CD14-positive monocyte (primary cell): ENCODE measurements around the gene EPHA6. TPM values are rescaled to one million over a fixed set of nuclear protein-coding genes. Genes with fewer than 3 reads are reported as not detected.

ENCODE experiments used
- DNase-seq, 3 donors: peaks; one replicate each; pipeline ENCODE4 v3.0.0-alpha.2; 2011 to 2022
- H2AFZ ChIP-seq: 2 replicates; pipeline ENCODE4 v1.6.0; 2012; ENCODE audit warnings: mild to moderate bottlenecking, low read depth, low read length, inconsistent platforms; ENCODE audit not compliant: insufficient read depth, poor library complexity, severe bottlenecking
- H3K27ac ChIP-seq, 2 donors: 1 replicate in 1 of 2; 2 replicates in 1 of 2; pipeline ENCODE4 v1.5.1; 2012 to 2013; ENCODE audit warnings: low read length in 2 of 2, control low read depth in 1 of 2, inconsistent platforms in 1 of 2, low read depth in 1 of 2, mild to moderate bottlenecking in 1 of 2
- H3K27me3 ChIP-seq, 2 donors: one replicate each; pipeline versions ENCODE4 v1.6.0 to v1.6.1; 2011 to 2013; ENCODE audit warnings: low read length in 2 of 2; ENCODE audit not compliant: control insufficient read depth in 2 of 2, insufficient read depth in 2 of 2
- H3K36me3 ChIP-seq, 2 donors: replicated peaks in 1 of 2; 1 replicate in 1 of 2; 2 replicates in 1 of 2; pipeline versions ENCODE4 v1.5.1 to v1.6.1; 2012 to 2013; ENCODE audit warnings: low read length in 2 of 2, control low read depth in 1 of 2, inconsistent platforms in 1 of 2, mild to moderate bottlenecking in 1 of 2; ENCODE audit not compliant: insufficient read depth in 2 of 2, control insufficient read depth in 1 of 2
- H3K4me1 ChIP-seq, 2 donors: 1 replicate in 1 of 2; 2 replicates in 1 of 2; pipeline versions ENCODE4 v1.5.1 to v1.6.1; 2012 to 2013; ENCODE audit warnings: low read length in 2 of 2, control low read depth in 1 of 2, inconsistent platforms in 1 of 2, mild to moderate bottlenecking in 1 of 2, moderate library complexity in 1 of 2; ENCODE audit not compliant: insufficient read depth in 2 of 2, control insufficient read depth in 1 of 2
- H3K4me2 ChIP-seq: replicated peaks from 2 replicates; pipeline ENCODE3; 2012; ENCODE audit warnings: low read length, moderate library complexity, mild to moderate bottlenecking; ENCODE audit not compliant: poor library complexity, severe bottlenecking; ENCODE audit errors: extremely low read depth
- H3K4me3 ChIP-seq, 3 experiments: fragments of 200-600 bp in 1 of 3; sonication (generic) in 1 of 3; replicated peaks in 1 of 3; 1 replicate in 2 of 3; 2 replicates in 1 of 3; pipeline ENCODE4 v1.5.1; 2011 to 2013; ENCODE audit warnings: low read length in 3 of 3, mild to moderate bottlenecking in 3 of 3, control low read depth in 2 of 3, low read depth in 2 of 3, inconsistent platforms in 1 of 3, moderate library complexity in 1 of 3
- H3K79me2 ChIP-seq: 2 replicates; pipeline ENCODE4 v1.6.0; 2012; ENCODE audit warnings: mild to moderate bottlenecking, control low read depth, inconsistent platforms, low read length, moderate library complexity; ENCODE audit not compliant: insufficient read depth
- H3K9ac ChIP-seq: 2 replicates; pipeline ENCODE4 v1.6.0; 2017; ENCODE audit warnings: low read length, mild to moderate bottlenecking; ENCODE audit not compliant: insufficient read depth, poor library complexity, severe bottlenecking
- H3K9me3 ChIP-seq, 2 donors: replicated peaks in 1 of 2; 1 replicate in 1 of 2; 2 replicates in 1 of 2; pipeline versions ENCODE4 v1.5.1 to v1.6.1; 2012 to 2013; ENCODE audit warnings: low read length in 2 of 2, control low read depth in 1 of 2; ENCODE audit not compliant: control insufficient read depth in 1 of 2, insufficient read depth in 1 of 2
- H4K20me1 ChIP-seq: 2 replicates; pipeline ENCODE4 v1.6.0; 2012; ENCODE audit warnings: mild to moderate bottlenecking, low read length, control low read depth, moderate library complexity; ENCODE audit not compliant: insufficient read depth
- H3K27ac Mint-ChIP-seq, 7 donors: one replicate each; pipeline ENCODE4 v1.8.0; 2020; ENCODE audit warnings: mild to moderate bottlenecking in 7 of 7, mixed read lengths in 7 of 7, moderate library complexity in 6 of 7, inconsistent platforms in 2 of 7
- H3K27me3 Mint-ChIP-seq, 3 donors: one replicate each; pipeline ENCODE4 v1.8.0; 2021 to 2022; ENCODE audit warnings: low read depth in 3 of 3, mild to moderate bottlenecking in 3 of 3, mixed read lengths in 3 of 3, moderate library complexity in 3 of 3, inconsistent platforms in 1 of 3
- H3K36me3 Mint-ChIP-seq, 2 donors: one replicate each; pipeline ENCODE4 v1.8.0; 2020; ENCODE audit warnings: mixed read lengths in 2 of 2, inconsistent platforms in 1 of 2, mild to moderate bottlenecking in 1 of 2
- H3K4me1 Mint-ChIP-seq: one replicate; pipeline ENCODE4 v1.8.0; 2020; ENCODE audit warnings: mild to moderate bottlenecking, mixed read lengths
- H3K4me3 Mint-ChIP-seq, 2 donors: one replicate each; pipeline ENCODE4 v1.8.0; 2020; ENCODE audit warnings: mild to moderate bottlenecking in 2 of 2, mixed read lengths in 2 of 2, moderate library complexity in 1 of 2
- H3K9me3 Mint-ChIP-seq, 7 donors: one replicate each; pipeline ENCODE4 v1.8.0; 2020 to 2022; ENCODE audit warnings: mixed read lengths in 7 of 7, mild to moderate bottlenecking in 6 of 7, moderate library complexity in 6 of 7, inconsistent platforms in 2 of 7
- CTCF ChIP-seq: fragments of 200-600 bp; IDR thresholded peaks from one replicate; pipeline ENCODE4 v1.8.0; 2022; ENCODE audit warnings: antibody characterized with exemption, mild to moderate bottlenecking
- WGBS: methylation state at CpG from one replicate; pipeline ENCODE4 v1.1.5; 2013; ENCODE audit warnings: missing lambda C conversion rate; ENCODE audit not compliant: insufficient coverage; 5-methylcytosine and 5-hydroxymethylcytosine counted together
- intact Hi-C, 2 donors: fragments of 100-400 bp; cut with micrococcal nuclease; formaldehyde crosslinking; loops; one replicate each; pipeline versions ENCODE4 v1.15.0 to v1.15.1; 2023
- polyA plus RNA-seq, 3 donors: library from polyadenylated mRNA; depleted of rRNA in 1 of 3; unstranded in 2 of 3; stranded (reverse) in 1 of 3; fragments of 300-500 nt in 2 of 3; fragments of >200 nt in 1 of 3; fragmentation: Illumina TruSeq in 2 of 3; gene quantifications; 1 replicate in 2 of 3; 2 replicates in 1 of 3; pipeline ENCODE4 v1.2.3, GENCODE V29; 2012 to 2021

The EPHA6 gene
- polyA plus RNA-seq, 3 donors, result not detected

DNA sequence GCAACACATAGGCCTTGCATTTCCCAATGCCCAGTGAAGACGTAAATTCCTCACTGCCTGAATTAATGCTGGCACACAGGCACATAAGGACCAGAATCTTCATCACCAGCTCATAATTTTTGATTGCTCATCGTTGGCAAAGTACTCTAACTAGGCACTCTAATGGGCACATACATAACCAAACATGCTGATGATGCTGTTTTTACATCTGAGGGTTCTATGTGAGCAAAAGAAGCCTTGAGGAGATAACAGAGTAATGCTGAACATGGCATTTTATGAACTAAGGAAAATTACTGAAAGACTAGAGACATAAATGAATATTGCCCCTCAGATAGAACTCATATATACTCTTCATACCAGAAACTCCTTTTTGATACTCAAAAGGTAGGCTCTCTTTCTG, 387.4 kb downstream of the EPHA6 start:
- Mint-ChIP-seq H3K4me1 (no peaks in the 10 kb centered on the region), H3K36me3 (no peaks in the 10 kb centered on the region), H3K27me3 (no peaks in the 10 kb centered on the region), H3K27ac (no peak overlapping the region), H3K4me3 (no peak overlapping the region), H3K9me3 (peaks cover 0 to 12% (median 3%) of the 10 kb centered on the region in 7 donors)
- Histone ChIP-seq H3K79me2 (no peaks in the 10 kb centered on the region), H4K20me1 (no peaks in the 10 kb centered on the region), H3K36me3 (no peaks in the 10 kb centered on the region), H3K4me1 (no peaks in the 10 kb centered on the region), H3K27ac (no peak overlapping the region), H3K4me2 (no peak overlapping the region), H3K9me3 (peaks cover 12 to 20% of the 10 kb centered on the region in 2 donors), H3K27me3 (no peaks in the 10 kb centered on the region), H2AFZ (no peak overlapping the region), H3K9ac (no peak overlapping the region), H3K4me3 (no peak overlapping the region)
- TF ChIP-seq CTCF, result no peak
- intact Hi-C loops, result no loop called here
- DNase-seq, result no peak
- 86% methylated on average over 1 of the region's 2 CpGs for WGBS

GRCh38 chr3:97228966-97229365, 414.6 kb downstream of the EPHA6 start:
- peaks cover 0 to 2% (median 0%) of the 10 kb centered on the region in 3 donors for H3K27me3 Mint-ChIP-seq
- no peak for DNase-seq
- Histone ChIP-seq H3K36me3 (no peaks in the 10 kb centered on the region), H3K4me1 (no peaks in the 10 kb centered on the region), H3K4me3 (no peak overlapping the region), H3K27ac (no peak overlapping the region), H3K9me3 (peaks cover 4% of the 10 kb centered on the region in 2 donors), H2AFZ (no peak overlapping the region), H3K9ac (no peak overlapping the region), H3K27me3 (no peaks in the 10 kb centered on the region), H3K79me2 (no peaks in the 10 kb centered on the region), H4K20me1 (no peaks in the 10 kb centered on the region), H3K4me2 (no peak overlapping the region)
- H3K27ac Mint-ChIP-seq, result no peak overlapping the region
- intact Hi-C loops, result no loop called here
- peaks cover 0 to 8% (median 1%) of the 10 kb centered on the region in 7 donors for H3K9me3 Mint-ChIP-seq
- no peak for TF ChIP-seq CTCF
- no CpG with 5 or more reads among the region's 1 CpG for WGBS
- H3K4me1 Mint-ChIP-seq, result no peaks in the 10 kb centered on the region
- no peaks in the 10 kb centered on the region for H3K36me3 Mint-ChIP-seq
- H3K4me3 Mint-ChIP-seq, result no peak overlapping the region
